ENCODE data around the gene MPZL3.

DNA sequence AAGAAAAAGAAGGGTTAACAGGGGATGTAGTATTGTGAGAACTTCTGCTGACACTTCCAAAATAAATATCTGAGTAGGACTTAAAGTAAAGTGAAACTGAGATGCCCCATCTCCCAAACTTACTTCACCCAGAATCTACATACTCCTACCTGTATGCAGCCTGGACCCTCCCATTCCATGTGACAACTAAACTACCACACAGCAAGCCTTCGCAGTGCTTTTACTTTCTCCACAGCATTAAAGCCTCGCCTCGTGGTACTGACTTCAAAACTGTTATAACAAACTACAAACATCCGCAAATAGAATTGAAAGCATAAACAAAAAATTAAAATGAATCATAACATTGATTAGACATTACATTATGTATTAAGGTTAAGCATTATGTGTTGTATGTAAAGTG, 10.9 kb upstream of the MPZL3 start:
- TF ChIP-seq, protein P1, sequence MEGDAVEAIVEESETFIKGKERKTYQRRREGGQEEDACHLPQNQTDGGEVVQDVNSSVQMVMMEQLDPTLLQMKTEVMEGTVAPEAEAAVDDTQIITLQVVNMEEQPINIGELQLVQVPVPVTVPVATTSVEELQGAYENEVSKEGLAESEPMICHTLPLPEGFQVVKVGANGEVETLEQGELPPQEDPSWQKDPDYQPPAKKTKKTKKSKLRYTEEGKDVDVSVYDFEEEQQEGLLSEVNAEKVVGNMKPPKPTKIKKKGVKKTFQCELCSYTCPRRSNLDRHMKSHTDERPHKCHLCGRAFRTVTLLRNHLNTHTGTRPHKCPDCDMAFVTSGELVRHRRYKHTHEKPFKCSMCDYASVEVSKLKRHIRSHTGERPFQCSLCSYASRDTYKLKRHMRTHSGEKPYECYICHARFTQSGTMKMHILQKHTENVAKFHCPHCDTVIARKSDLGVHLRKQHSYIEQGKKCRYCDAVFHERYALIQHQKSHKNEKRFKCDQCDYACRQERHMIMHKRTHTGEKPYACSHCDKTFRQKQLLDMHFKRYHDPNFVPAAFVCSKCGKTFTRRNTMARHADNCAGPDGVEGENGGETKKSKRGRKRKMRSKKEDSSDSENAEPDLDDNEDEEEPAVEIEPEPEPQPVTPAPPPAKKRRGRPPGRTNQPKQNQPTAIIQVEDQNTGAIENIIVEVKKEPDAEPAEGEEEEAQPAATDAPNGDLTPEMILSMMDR (IDR thresholded peaks at IDR 0.05), result no peak
- TF ChIP-seq EP300 (IDR thresholded peaks at IDR 0.05), result no peak
